HepG2 (cell line): ENCODE results near the gene DPP7. TPM values are rescaled to one million over a fixed set of nuclear protein-coding genes. Genes with fewer than 3 reads are reported as not detected.

Experiments used
- ARID5B ChIP-seq: IDR thresholded peaks from 2 replicates; pipeline ENCODE4 v1.4.0; 2020; ENCODE audit warnings: mild to moderate bottlenecking, missing genetic modification reagents
- CREB1 ChIP-seq, 2 experiments: fragments of 450-650 bp in 1 of 2; IDR thresholded peaks; 2 replicates each; pipeline ENCODE4 v1.6.1; 2016 to 2017; ENCODE audit warnings: control low read depth in 1 of 2, mild to moderate bottlenecking in 1 of 2, missing compliant biosample characterization in 1 of 2, missing genetic modification characterization in 1 of 2
- FOXP4 ChIP-seq: sonication (generic); formaldehyde crosslinking; IDR thresholded peaks from 2 replicates; pipeline ENCODE4 v1.4.0; 2020; ENCODE audit warnings: missing genetic modification reagents
- HNF4G ChIP-seq, 2 experiments: sonication (generic) in 1 of 2; formaldehyde crosslinking in 1 of 2; IDR thresholded peaks; 2 replicates each; pipeline versions ENCODE4 v1.4.0 to v1.6.1; 2011 to 2020; ENCODE audit warnings: borderline replicate concordance in 2 of 2, low read depth in 2 of 2, mild to moderate bottlenecking in 2 of 2, low read length in 1 of 2, missing genetic modification reagents in 1 of 2, moderate library complexity in 1 of 2
- KDM4B ChIP-seq: sonication (generic); formaldehyde crosslinking; IDR thresholded peaks from 2 replicates; pipeline ENCODE4 v1.4.0; 2020; ENCODE audit warnings: missing genetic modification reagents
- RBFOX2 ChIP-seq: fragments of 200-400 bp; formaldehyde crosslinking; IDR thresholded peaks from 2 replicates; pipeline ENCODE4 v1.6.1; 2017; ENCODE audit warnings: low read depth, mild to moderate bottlenecking, low read length
- SAP130 ChIP-seq: IDR thresholded peaks from 2 replicates; pipeline ENCODE4 v1.6.1; 2016; ENCODE audit warnings: low read depth
- SMC3 ChIP-seq: IDR thresholded peaks from 2 replicates; pipeline ENCODE4 v1.6.1; 2011; ENCODE audit warnings: low read length, improper control_type of control experiment
- SUZ12 ChIP-seq: fragments of 150-350 bp; IDR thresholded peaks from 2 replicates; pipeline ENCODE4 v1.6.1; 2014; ENCODE audit warnings: low read depth, low read length
- TFDP2 ChIP-seq: sonication (generic); formaldehyde crosslinking; IDR thresholded peaks from 2 replicates; pipeline ENCODE4 v1.4.0; 2020; ENCODE audit warnings: missing genetic modification reagents
- ZBTB26 ChIP-seq: IDR thresholded peaks from 2 replicates; pipeline ENCODE4 v1.6.1; 2016; ENCODE audit warnings: missing compliant biosample characterization, missing genetic modification reagents, borderline replicate concordance
- ZNF574 ChIP-seq: sonication (generic); formaldehyde crosslinking; IDR thresholded peaks from 2 replicates; pipeline ENCODE4 v1.4.0; 2020; ENCODE audit warnings: missing genetic modification reagents
- ZNF660 ChIP-seq: sonication (generic); formaldehyde crosslinking; IDR thresholded peaks from 2 replicates; pipeline ENCODE4 v1.5.1; 2020; ENCODE audit warnings: mild to moderate bottlenecking, low read depth, missing genetic modification reagents, borderline replicate concordance
- ZNF777 ChIP-seq: sonication (generic); formaldehyde crosslinking; IDR thresholded peaks from 2 replicates; pipeline ENCODE4 v1.4.0; 2020; ENCODE audit warnings: missing genetic modification reagents
- ZSCAN29 ChIP-seq: sonication (generic); formaldehyde crosslinking; conservative IDR thresholded peaks from 2 replicates; pipeline ENCODE4 v1.4.0; 2020; ENCODE audit warnings: mild to moderate bottlenecking, missing genetic modification reagents
- ZSCAN30 ChIP-seq: sonication (generic); formaldehyde crosslinking; IDR thresholded peaks from 2 replicates; pipeline ENCODE4 v1.5.0; 2020; ENCODE audit warnings: mild to moderate bottlenecking, missing genetic modification reagents
- polyA plus RNA-seq, 8 experiments: library from polyadenylated mRNA; depleted of rRNA in 3 of 8; stranded (reverse) in 7 of 8; unstranded in 1 of 8; fragments of >200 nt; fragmentation: Illumina TruSeq in 4 of 8; extraction: Trizol in 4 of 8; gene quantifications; 2 replicates each; pipeline versions ENCODE4 v1.2.1 to v1.2.3, GENCODE V29; 2011 to 2016; ENCODE audit warnings: low read depth in 4 of 8, missing spikeins in 1 of 8, mixed read lengths in 1 of 8; ENCODE audit not compliant: insufficient read depth in 1 of 8
- total RNA-seq, 5 experiments: library from RNA; depleted of rRNA; stranded (reverse); fragments of >200 nt; fragmentation: Illumina TruSeq; extraction: Trizol; gene quantifications; 2 replicates each; pipeline ENCODE4 v1.2.3, GENCODE V29; 2016; ENCODE audit warnings: low read depth in 1 of 5

DPP7 gene
- total and polyA plus RNA-seq, 2 of the 13 experiments (the other 11 are each of a cell fraction or from before 2014, with no cell fraction given) = 1.2 to 4.5 TPM

GRCh38 chr9:137064027-137064879 is 50.3 kb downstream of the DPP7 start (continued):
- TF ChIP-seq HNF4G (IDR thresholded peaks at IDR 0.05; ENCODE audit: borderline replicate concordance, low read depth, low read length) (no peak), HNF4G (CRISPR knock-in tag; IDR thresholded peaks at IDR 0.05; ENCODE audit: borderline replicate concordance, low read depth) (no peak; the same call in 1 of the 2 replicates), CREB1 (IDR thresholded peaks at IDR 0.05) (no peak), CREB1 (CRISPR knock-in tag; IDR thresholded peaks at IDR 0.05) (no peak), ZSCAN29 (CRISPR knock-in tag) (no peak), ZBTB26 (0 out of 2 replicates have a peak, but pooled peaks have one; percentile 32), ZSCAN30 (CRISPR knock-in tag) (no peak), ZNF660 (CRISPR knock-in tag) (no peak), ZNF574 (CRISPR knock-in tag) (peak; percentile 52), KDM4B (CRISPR knock-in tag) (peak; percentile 41; the same call in 1 of the 2 replicates), ZNF777 (CRISPR knock-in tag) (peak; percentile 74), TFDP2 (CRISPR knock-in tag) (peak; percentile 74), SAP130 (peak; percentile 55), RBFOX2 (peak; percentile 51), SMC3 (peak; percentile 49; the same call in 1 of the 2 replicates), ARID5B (0 out of 2 replicates have a peak, but pooled peaks have one; percentile 22), FOXP4 (CRISPR knock-in tag) (no peak), SUZ12 (no peak)
